Stimulated activated CD4-positive, alpha-beta T cell treated with anti-CD3 and anti-CD28 coated beads, Interleukin-12 subunit alpha, Interleukin-12 subunit beta, amount 100 ng/mL, for 24 hours (primary cell): ENCODE measurements around the gene RNF115.
"Not testable (repeated sequence)": the region's sequence is repeated elsewhere in the genome, so short reads cannot be mapped to it uniquely, and the experiment has no call there.

ENCODE experiments used
- DNase-seq, 2 experiments: peaks; one replicate each; pipeline ENCODE4 v3.0.0-alpha.2; 2020; ENCODE audit warnings: low read depth in 2 of 2

The RNF115 gene

GRCh38 chr1:145823565-145824498 is at the start of gene RNF115, which contains the start of gene POLR3C:
RNF115 (minus strand) TSS chr1:145824095; CDS start chr1:145823873, 222 bp downstream.
POLR3C (plus strand) TSS chr1:145824200; CDS start chr1:145825777, 1,577 bp downstream.
- DNase-seq = peak; percentile 66 to 72

- peak; percentile 10 to 30 for DNase-seq
These were observed 48.4 kb upstream of the RNF115 start for GRCh38 chr1:145871994-145872924.

GRCh38 chr1:145868232-145868631 is 44.3 kb upstream of the RNF115 start:
- no peak for DNase-seq

GRCh38 chr1:145863282-145864018 is 39.6 kb upstream of the RNF115 start:
- DNase-seq = no peak

- peak; percentile 52 to 80 for DNase-seq
These were observed 35.7 kb upstream of the RNF115 start for GRCh38 chr1:145859491-145860023.

- DNase-seq = peak; percentile 70 to 87
These were observed 35.1 kb upstream of the RNF115 start, which contains the start of gene PIAS3 for GRCh38 chr1:145858901-145859490. PIAS3 (minus strand) TSS chr1:145859081; CDS start chr1:145858990, 91 bp downstream.

- peak; percentile 12 to 38 for DNase-seq
These were observed 34.5 kb upstream of the RNF115 start for GRCh38 chr1:145858238-145858900.

GRCh38 chr1:145857170-145857569 is 33.3 kb upstream of the RNF115 start:
- DNase-seq = no peak

- no peak for DNase-seq
These were observed 31.6 kb upstream of the RNF115 start for GRCh38 chr1:145855426-145855948.

GRCh38 chr1:145849356-145850160 is 25.7 kb upstream of the RNF115 start:
- no peak for DNase-seq

- no peak for DNase-seq
These were observed 23.9 kb upstream of the RNF115 start for GRCh38 chr1:145847827-145848226.

- DNase-seq = no peak
These were observed 22.3 kb upstream of the RNF115 start for GRCh38 chr1:145846201-145846612.

GRCh38 chr1:145845514-145846161 is 21.7 kb upstream of the RNF115 start, which contains the start of gene NUDT17:
NUDT17 (plus strand) TSS chr1:145845630; CDS start chr1:145845641, 11 bp downstream.
- DNase-seq = peak; percentile 46 to 57

GRCh38 chr1:145845144-145845513 is 21.2 kb upstream of the RNF115 start:
- DNase-seq = no peak

GRCh38 chr1:145843031-145843430 is 19.1 kb upstream of the RNF115 start:
- no peak for DNase-seq

- DNase-seq = no peak
These were observed 13.8 kb upstream of the RNF115 start for GRCh38 chr1:145837656-145838055.

GRCh38 chr1:145830810-145831209 is 6.9 kb upstream of the RNF115 start:
- not testable (repeated sequence) for DNase-seq

GRCh38 chr1:145828367-145829026 is 4.6 kb upstream of the RNF115 start:
- DNase-seq = no peak
